PC-3 (cell line): ENCODE results near the gene SPG11.

Source experiments
- EZH2 ChIP-seq: fragments of 300-600 bp; sonication (generic); IDR thresholded peaks from one replicate; pipeline ENCODE4 v1.6.1; 2017; ENCODE audit warnings: antibody characterized with exemption, mild to moderate bottlenecking, low read length; ENCODE audit not compliant: unreplicated experiment
- TF ChIP-seq, protein P1 (sequence below): fragments of 300-600 bp; sonication (generic); conservative IDR thresholded peaks from 2 replicates; pipeline ENCODE4 v1.5.1; 2017; ENCODE audit warnings: antibody characterized with exemption, low read depth, mild to moderate bottlenecking, low read length

DNA sequence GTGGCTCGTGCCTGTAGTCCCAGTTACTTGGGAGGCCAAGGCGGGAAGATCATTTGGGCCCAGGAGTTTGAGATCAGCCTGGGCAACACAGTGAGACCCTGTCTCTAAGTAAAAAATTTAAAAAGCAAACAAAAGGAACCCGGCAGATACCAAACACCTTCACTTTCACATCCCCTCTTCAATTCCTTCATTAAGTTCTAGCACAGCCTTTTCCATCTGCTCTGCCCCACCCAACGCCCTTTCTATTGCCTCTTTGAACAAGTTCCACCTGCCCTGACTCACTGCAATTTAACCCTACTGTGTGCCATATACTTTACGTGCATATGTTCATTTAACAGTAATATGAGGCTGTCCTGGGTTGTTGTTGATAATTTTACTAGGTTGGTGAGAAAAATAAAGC is 12.4 kb upstream of the SPG11 start:
- TF ChIP-seq, protein P1, sequence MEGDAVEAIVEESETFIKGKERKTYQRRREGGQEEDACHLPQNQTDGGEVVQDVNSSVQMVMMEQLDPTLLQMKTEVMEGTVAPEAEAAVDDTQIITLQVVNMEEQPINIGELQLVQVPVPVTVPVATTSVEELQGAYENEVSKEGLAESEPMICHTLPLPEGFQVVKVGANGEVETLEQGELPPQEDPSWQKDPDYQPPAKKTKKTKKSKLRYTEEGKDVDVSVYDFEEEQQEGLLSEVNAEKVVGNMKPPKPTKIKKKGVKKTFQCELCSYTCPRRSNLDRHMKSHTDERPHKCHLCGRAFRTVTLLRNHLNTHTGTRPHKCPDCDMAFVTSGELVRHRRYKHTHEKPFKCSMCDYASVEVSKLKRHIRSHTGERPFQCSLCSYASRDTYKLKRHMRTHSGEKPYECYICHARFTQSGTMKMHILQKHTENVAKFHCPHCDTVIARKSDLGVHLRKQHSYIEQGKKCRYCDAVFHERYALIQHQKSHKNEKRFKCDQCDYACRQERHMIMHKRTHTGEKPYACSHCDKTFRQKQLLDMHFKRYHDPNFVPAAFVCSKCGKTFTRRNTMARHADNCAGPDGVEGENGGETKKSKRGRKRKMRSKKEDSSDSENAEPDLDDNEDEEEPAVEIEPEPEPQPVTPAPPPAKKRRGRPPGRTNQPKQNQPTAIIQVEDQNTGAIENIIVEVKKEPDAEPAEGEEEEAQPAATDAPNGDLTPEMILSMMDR = no peak
- TF ChIP-seq EZH2 = no peak
